22Rv1 (cell line): ENCODE measurements around the gene BDNF.

Source experiments
- H3K27ac ChIP-seq: fragments of 450-650 bp; 2 replicates; pipeline ENCODE4 v1.5.1; 2017
- CTCF ChIP-seq: fragments of 450-650 bp; IDR thresholded peaks from 2 replicates; pipeline ENCODE4 v1.5.1; 2017; ENCODE audit warnings: mild to moderate bottlenecking
- ZFX ChIP-seq: fragments of 450-650 bp; IDR thresholded peaks from 2 replicates; pipeline ENCODE4 v1.6.1; 2017; ENCODE audit warnings: antibody characterized with exemption, borderline replicate concordance

The BDNF gene

GRCh38 chr11:27616711-27617110, 83.5 kb downstream of the BDNF start:
- H3K27ac ChIP-seq: no peak overlapping the region
- TF ChIP-seq ZFX: no peak
- TF ChIP-seq CTCF: no peak

GRCh38 chr11:27615833-27616232, 84.4 kb downstream of the BDNF start:
- TF ChIP-seq CTCF (no peak), ZFX (no peak)
- no peak overlapping the region for H3K27ac ChIP-seq

GRCh38 chr11:27614092-27614491, 86.2 kb downstream of the BDNF start:
- no peak overlapping the region for H3K27ac ChIP-seq
- TF ChIP-seq ZFX (no peak), CTCF (no peak)

DNA sequence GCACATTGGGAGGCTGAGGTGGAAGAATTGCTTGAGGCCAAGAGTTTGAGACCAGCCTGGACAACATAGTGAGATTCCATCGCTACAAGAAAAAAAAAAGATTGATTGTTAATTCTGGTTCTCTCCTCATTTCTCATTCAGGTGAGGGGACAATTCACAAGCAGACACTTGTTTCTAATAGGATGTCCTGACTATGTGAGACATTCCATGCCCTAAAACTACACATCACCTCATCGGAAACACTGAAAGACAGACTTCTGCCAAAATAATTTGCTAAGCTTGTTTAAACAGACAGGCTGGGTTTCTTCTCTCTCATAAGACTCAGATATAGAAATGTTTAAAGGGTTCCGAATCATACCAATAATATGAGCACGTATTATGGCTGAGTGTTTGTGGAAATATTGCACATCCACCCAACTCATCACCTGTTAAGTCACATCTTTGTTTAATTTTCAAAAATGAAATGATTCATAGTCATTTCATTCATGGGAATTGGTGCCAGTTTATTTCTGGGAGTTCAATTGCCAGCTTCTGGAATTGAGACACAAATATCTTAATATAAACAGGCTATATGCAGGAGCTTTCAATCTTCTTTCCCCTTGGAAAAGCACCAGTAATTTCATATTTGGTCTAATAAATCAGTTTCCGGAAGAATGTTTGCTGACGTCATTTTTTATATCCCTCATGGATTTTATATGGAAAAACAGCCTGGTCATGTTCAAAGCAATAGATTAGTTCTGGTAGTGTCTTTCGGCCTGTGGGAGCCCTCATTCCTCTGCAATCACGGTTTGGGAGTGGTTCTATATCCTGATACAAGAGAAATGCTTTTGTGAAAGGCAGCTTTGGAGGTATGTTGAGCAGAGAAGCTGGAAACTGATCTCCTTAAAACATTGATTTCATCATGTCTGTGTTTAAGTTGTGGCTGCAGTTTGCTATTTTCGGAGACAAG, 87.0 kb downstream of the BDNF start:
- H3K27ac ChIP-seq: no peak overlapping the region
- TF ChIP-seq ZFX (no peak), CTCF (no peak)

- no peak overlapping the region for H3K27ac ChIP-seq
- TF ChIP-seq CTCF (no peak), ZFX (no peak)
These were observed 88.3 kb downstream of the BDNF start for GRCh38 chr11:27611947-27612455.

DNA sequence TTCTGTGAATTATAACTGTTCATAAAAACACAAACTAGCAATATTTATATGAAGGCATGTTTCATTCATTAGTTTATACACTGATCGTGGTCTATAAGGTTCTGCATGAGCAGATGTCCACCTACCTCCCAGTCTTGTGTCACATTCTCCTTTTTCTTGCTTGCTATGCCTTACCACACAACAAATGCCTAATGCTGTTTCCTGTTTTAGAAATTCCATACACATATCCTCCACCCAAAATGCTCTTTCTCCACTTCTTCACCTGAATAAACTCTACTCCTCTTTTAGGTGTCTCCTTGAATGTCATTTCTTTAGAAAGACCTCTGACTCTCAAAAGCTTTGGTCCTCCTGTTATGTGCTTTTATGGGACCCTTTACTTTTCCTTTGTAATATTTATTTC, 88.9 kb downstream of the BDNF start:
- TF ChIP-seq CTCF: no peak
- TF ChIP-seq ZFX: no peak
- no peak overlapping the region for H3K27ac ChIP-seq

DNA sequence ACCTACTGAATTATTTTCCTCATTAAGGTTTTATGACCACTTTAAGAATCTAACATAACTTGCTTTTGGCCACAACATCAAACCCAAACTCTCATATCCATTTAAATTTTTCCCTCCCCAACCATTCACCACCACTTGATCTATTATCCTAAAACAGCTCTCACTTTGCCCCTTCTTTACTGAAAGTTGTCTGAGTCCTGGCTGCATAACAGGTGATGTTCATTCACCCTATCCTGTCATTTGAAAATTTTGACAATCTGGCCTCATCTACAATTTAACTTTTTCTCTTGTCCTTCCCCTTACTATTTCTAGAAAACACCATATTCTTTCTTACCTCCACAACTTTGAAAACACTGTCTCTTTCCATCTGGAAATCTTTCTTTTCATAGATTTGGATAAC, 89.3 kb downstream of the BDNF start:
- TF ChIP-seq ZFX: no peak
- no peak for TF ChIP-seq CTCF
- H3K27ac ChIP-seq: no peak overlapping the region
